Renal pelvis (tissue), 4 donors: ENCODE results near the gene TSPAN33. TPM values are rescaled to one million over a fixed set of nuclear protein-coding genes. Genes with fewer than 3 reads are reported as not detected.
"Not testable (repeated sequence)": the region's sequence is repeated elsewhere in the genome, so short reads cannot be mapped to it uniquely, and the experiment has no call there.

Experiments
- DNase-seq: peaks from one replicate; pipeline ENCODE4 v3.0.0-alpha.2; 2013
- polyA plus RNA-seq, 3 donors: library from polyadenylated mRNA; unstranded; fragments of 120-200 nt; gene quantifications; one replicate each; pipeline ENCODE4 v1.2.1, GENCODE V29; 2013; ENCODE audit not compliant: insufficient read length in 3 of 3

Gene TSPAN33
- polyA plus RNA-seq, 3 donors: 76.2 to 81.0 (median 79.6) TPM

GRCh38 chr7:129167817-129168216 lies 23.3 kb downstream of the TSPAN33 start:
- no peak for DNase-seq

GRCh38 chr7:129168231-129169021 lies 23.9 kb downstream of the TSPAN33 start:
- DNase-seq: no peak

DNA sequence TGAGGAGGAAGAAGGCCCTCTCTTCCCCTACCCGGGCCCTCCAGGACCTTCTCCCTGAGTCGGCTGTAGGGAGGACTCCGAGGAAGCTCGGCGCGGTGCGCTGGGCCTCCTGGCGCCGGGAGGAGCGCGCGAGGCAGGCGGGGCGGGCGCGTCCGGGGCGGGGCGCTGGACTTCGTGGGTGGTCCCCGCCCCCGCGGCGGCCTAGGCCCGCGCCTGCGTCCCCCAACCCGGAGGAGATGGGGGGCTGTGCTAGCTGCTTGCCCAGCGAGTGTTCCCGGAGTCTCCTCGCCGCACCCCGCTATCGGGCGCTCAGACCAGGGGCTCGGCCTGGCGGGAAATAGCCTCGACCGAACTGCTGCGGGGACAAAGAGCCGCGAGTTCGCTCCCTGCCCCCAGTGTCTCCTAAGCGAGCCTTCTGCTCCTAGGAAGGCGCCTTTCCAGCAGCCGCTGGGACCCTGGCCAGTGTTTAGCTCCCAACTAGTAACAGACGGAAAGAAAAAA lies 24.7 kb downstream of the TSPAN33 start:
- no peak for DNase-seq

GRCh38 chr7:129169686-129170440 lies 25.4 kb downstream of the TSPAN33 start:
- no peak for DNase-seq

DNA sequence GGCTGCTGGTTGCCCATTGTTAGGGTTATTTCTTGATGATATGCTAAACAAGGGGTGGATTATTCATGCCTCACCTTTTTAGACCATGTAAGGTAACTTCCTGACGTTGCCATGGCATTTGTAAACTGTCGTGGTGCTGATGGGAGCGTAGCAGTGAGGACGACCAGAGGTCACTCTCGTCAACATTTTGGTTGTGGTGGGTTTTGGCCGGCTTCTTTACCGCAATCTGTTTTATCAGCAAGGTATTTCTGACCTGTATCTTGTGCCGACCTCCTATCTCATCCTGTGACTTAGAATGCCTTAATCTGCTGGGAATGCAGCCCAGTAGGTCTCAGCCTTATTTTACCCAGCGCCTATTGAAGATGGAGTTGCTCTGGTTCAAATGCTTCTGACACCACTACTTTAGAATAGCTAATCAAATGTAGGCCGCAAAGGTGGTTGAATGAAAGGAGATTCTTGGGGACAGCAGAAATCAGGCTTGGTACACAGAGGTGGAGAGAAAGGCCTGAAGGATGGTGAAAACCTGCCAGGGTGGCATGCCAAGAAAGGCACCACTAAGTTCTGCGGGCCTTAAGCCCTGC lies 26.0 kb downstream of the TSPAN33 start:
- no peak for DNase-seq

DNA sequence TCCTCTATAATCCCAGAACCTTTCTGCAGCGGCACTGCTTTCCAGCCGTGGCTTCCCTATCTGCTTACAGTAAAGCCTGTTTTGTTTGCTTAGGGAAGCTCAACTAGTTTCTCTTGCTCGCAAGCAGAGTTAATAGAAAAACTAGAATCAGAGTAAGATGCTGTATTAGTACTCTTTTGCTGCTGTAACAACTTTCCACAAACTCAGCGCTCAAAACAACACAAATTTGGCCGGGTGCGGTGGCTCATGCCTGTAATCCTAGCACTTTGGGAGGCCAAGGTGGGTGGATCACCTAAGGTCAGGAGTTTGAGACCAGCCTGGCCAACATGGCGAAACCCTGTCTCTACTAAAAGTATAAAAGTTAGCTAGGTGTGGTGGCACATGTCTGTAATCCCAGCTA lies 29.4 kb downstream of the TSPAN33 start:
- not testable (repeated sequence) for DNase-seq

GRCh38 chr7:129176916-129177710 lies 32.6 kb downstream of the TSPAN33 start:
- no peak for DNase-seq

- DNase-seq: no peak
Measured at GRCh38 chr7:129184981-129185670, 40.6 kb downstream of the TSPAN33 start.

DNA sequence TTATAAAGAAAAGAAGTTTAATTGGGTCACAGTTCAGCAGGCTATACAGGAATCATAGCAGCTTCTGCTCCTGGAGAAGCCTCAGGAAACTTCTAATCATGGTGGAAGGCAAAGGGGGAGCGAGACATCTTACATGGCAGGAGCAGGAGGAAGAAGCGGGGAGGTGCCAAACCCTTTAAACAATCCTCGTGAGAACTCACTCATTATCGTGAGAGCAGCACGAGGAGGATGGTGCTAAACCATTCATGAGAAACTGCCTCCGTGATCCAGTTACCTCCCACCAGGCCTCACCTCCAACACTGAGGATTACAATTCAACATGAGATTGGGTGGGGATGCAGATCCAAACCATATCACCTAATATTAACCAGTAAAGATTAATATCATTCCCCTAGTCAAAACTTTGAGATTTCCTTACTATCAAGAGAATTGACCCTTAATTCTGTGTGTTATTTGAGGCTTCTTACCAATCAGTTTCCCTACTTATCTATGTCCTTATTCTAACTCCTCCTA lies 42.3 kb downstream of the TSPAN33 start:
- no peak for DNase-seq

DNA sequence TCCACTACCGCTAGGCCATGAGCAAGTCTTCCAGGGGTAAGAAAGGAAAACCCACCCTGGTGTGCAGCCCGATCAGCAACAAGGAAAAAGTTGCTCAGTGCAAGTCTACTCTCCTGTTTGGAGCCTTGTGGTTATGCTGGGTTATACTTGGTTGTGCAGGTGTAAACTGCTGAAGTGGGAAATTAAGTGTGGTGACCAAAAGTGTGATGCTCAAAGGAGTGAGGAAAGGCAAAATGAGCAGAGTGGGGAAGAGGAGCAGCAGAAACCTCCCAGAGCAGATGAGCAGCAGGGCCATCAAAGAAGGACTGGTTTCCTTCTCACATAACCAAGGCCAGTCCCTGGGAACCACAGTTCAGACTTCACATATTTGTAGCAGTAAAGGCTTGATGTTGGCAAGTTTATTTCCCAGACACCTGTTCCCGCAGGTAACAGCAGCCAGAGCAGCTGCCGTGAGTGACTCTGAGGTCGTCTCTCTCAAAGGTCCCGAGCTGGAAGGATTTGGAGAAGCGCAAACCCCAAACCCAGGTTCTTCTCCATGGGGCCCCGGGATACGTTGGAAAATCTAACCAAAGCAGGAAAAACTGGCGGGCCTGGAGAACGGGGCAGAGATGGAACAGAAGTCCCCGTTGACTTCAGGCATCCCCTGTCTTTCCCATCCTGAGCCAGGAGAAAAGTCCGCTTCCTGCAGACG lies 43.3 kb downstream of the TSPAN33 start:
- DNase-seq: no peak

GRCh38 chr7:129188372-129188891 lies 43.9 kb downstream of the TSPAN33 start, which contains the start of gene SMO:
SMO (plus strand) TSS chr7:129188633; CDS start chr7:129189152, 519 bp downstream.
- DNase-seq: peak; percentile 94

- DNase-seq: no peak
Measured at GRCh38 chr7:129188892-129189660, 44.6 kb downstream of the TSPAN33 start.

DNA sequence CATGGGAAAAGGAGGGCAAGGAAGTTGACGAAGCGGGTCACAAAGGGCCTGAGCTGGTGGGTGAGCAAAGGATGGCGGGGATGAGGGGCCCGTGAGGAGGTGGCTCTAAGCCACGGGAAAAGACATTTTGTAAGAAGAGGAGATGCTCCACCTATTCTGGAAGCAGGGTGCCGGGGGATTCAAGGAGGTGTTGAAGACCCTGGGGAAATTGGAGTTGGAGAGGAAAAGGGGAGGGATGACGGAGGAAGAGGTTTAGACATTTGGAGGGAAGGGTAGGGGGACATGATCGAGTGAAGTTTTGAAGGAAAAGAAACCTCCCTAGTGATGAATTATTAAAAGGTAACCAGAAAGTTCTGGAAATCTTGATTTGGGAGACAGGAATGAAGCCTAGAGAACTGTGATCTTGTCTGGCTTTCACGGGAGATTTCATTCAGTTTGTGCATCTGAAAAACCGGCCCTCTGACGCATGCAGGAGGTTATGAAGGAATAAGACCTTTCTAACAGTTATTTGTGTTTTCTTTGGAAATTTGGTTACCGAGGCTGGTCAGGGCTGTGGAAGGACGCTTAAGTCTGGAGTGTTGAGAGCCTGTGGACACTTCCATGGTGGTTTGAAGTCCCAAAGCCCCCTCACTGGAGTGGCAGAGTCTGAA lies 45.3 kb downstream of the TSPAN33 start:
- no peak for DNase-seq

- no peak for DNase-seq
Measured at GRCh38 chr7:129191272-129191671, 46.8 kb downstream of the TSPAN33 start.

- no peak for DNase-seq
Measured at GRCh38 chr7:129193892-129194291, 49.4 kb downstream of the TSPAN33 start.

DNA sequence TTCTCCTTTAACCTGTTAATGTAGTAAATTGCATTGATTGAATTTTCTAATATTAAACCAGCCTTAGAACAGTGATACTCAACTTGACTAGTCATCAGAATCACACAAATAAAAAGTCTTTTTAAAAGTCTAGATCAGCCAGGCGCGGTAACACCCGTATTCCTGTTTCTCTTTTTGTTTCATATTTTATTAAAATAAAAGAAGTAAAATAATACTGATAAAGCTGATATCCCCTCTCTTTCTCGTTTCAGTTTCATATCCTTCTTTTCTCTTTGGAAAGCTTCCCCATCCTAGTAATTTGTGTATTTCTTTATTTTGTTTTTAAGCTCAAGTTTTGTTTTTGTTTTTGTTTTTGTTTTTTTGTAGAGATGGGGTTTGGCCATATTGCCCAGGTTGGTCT lies 53.3 kb downstream of the TSPAN33 start:
- no peak for DNase-seq

DNA sequence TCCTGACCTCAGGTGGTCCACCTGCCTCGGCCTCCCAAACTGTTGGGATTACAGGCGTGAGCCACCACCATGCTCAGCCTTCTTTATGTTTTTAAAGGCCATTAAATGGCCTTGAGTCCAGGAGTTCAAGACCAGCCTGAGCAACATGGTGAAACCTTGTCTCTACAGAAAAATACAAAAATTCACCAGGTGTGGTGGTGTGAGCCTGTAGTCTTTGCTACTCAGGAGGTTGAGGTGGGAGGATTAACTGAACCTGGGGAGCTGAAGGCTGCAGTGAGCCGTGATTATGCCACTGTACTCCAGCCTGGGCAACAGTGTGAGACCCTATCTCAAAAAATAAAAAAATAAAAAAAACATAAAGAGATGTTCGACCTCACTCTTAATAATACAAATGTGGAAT lies 54.9 kb downstream of the TSPAN33 start:
- DNase-seq: no peak

DNA sequence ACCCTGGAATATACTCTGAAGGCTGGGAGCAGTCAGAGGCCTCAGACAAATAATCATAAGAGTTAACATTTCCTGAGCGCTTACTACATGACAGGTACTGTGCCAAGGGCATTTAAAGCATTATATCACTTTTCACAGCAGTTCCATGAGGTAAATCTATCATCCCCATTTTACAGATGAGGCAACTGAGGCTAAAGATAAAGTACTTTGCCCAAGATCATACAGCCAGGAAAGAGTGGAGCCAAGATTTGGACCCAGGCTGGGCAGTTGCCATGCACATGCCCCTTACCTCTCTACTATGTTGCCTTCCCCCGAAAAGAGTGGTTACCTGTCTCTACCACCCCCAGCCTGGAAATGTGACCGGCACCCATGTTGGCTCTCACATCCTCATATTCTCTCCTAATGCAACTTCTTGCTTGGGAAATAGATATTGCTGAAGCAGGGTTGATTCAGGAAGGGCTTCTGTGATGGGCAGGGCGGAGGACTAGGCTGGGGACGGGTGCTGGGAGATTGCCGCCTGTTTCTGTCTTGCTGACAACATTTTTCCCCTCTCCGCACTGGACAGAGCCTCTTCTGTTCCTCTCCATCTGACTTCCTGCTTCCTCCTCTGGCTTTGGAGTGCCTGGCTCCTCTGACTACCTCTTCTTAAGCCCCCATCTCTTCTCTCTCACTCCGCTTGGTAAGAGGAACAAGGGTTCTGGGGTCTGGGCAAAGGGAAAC lies 57.7 kb downstream of the TSPAN33 start:
- no peak for DNase-seq
